Esophagus squamous epithelium (tissue), 5 donors: ENCODE results near the gene GAPDHS. TPM values are rescaled to one million over a fixed set of nuclear protein-coding genes. Genes with fewer than 3 reads are reported as not detected.

ENCODE experiments used
- DNase-seq: peaks from one replicate; lab custom pipeline; 2025; lab: John Stamatoyannopoulos, UW
- H3K27ac ChIP-seq, 4 donors: fragments of 200-600 bp; sonication (generic); one replicate each; pipeline ENCODE4 v1.5.1; 2016 to 2019; ENCODE audit warnings: mild to moderate bottlenecking in 1 of 4
- H3K27me3 ChIP-seq, 4 donors: fragments of 200-600 bp; sonication (generic); 1 replicate in 3 of 4; 2 replicates in 1 of 4; pipeline versions ENCODE4 v1.5.1 to v1.6.0; 2017 to 2021; ENCODE audit warnings: antibody characterized with exemption in 1 of 4
- H3K36me3 ChIP-seq, 3 donors: fragments of 200-600 bp; sonication (generic); one replicate each; pipeline ENCODE4 v1.5.1; 2016 to 2019
- H3K4me1 ChIP-seq, 3 donors: fragments of 200-600 bp; sonication (generic); one replicate each; pipeline ENCODE4 v1.5.1; 2017 to 2019
- H3K4me3 ChIP-seq, 4 donors: fragments of 200-600 bp; sonication (generic); 1 replicate in 3 of 4; 2 replicates in 1 of 4; pipeline ENCODE4 v1.5.1; 2016 to 2019; ENCODE audit warnings: mild to moderate bottlenecking in 2 of 4, moderate library complexity in 1 of 4
- H3K9me3 ChIP-seq, 3 donors: fragments of 200-600 bp; sonication (generic); one replicate each; pipeline ENCODE4 v1.5.1; 2016 to 2019
- POLR2A ChIP-seq, 4 donors: fragments of 450-650 bp; IDR thresholded peaks; one replicate each; pipeline ENCODE4 v1.6.1; 2017; ENCODE audit warnings: antibody characterized with exemption in 4 of 4, mild to moderate bottlenecking in 4 of 4, moderate library complexity in 3 of 4
- WGBS, 2 donors: methylation state at CpG; one replicate each; pipeline ENCODE4 v1.1.5; 2018; 5-methylcytosine and 5-hydroxymethylcytosine counted together
- intact Hi-C: fragments of 100-400 bp; cut with DNase I; formaldehyde crosslinking; loops from one replicate; pipeline ENCODE4 v1.15.0; 2022
- total RNA-seq, 4 donors: library from RNA; depleted of rRNA; stranded (reverse); fragments of >200 nt; gene quantifications; one replicate each; pipeline ENCODE4 v1.1.0, GENCODE V29; 2016
- TF ChIP-seq, protein P1 (sequence below), 6 experiments: fragments of 450-650 bp in 4 of 6; fragments of 200-600 bp in 2 of 6; sonication (generic) in 2 of 6; IDR thresholded peaks; one replicate each; pipeline ENCODE4 v1.5.1; 2016 to 2019; ENCODE audit warnings: antibody characterized with exemption in 6 of 6, mild to moderate bottlenecking in 4 of 6, moderate library complexity in 4 of 6
- donor health status: DM: yes; HTN: yes; CAD: no.

Gene GAPDHS
- total RNA-seq, 4 donors from 2014 or later = not detected

DNA sequence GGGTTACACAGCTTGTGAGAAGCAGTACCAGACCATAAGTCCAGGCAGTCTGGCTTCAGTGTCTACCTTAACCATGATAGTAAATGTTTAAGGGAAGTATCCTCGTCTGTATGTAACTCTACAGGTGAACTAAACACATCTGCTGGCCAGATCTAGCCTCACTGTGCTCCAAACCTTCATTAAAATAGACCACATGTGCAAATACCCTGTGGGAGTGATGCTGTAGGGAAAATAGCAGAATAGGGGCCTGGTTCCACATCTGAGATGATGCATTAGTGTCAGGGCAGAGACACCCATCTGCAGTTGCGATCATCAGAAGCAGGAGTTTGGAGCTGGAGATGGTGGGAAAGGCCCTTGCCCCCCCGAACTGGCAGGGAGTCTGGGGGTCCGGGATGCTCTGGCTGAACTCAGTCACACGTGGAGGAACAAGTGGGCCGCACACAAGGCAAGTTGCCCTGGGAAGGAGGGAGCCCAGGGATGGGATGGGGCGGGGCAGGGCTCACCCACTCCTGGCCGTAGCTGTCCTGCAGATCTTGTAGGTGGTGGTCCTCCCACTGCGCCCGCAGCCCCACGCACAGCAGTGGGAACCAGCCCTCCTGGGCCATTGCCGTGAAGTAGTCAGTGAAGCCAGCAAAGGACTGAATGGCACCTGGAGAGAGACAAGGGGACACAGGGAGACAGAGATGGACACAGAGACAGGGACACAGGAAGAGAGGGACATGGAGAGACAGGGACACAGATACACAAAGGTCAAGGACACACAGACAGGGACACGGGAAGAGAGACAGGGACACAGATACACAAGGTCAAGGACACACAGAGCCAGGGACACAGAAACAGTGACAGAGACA, 19.5 kb downstream of the GAPDHS start:
- H3K27me3 ChIP-seq = peaks cover 0 to 9% (median 0%) of the 10 kb centered on the region in 4 donors
- no peaks in the 10 kb centered on the region for H3K9me3 ChIP-seq
- TF ChIP-seq POLR2A (IDR thresholded peaks at IDR 0.05) = no peak
- TF ChIP-seq, protein P1, sequence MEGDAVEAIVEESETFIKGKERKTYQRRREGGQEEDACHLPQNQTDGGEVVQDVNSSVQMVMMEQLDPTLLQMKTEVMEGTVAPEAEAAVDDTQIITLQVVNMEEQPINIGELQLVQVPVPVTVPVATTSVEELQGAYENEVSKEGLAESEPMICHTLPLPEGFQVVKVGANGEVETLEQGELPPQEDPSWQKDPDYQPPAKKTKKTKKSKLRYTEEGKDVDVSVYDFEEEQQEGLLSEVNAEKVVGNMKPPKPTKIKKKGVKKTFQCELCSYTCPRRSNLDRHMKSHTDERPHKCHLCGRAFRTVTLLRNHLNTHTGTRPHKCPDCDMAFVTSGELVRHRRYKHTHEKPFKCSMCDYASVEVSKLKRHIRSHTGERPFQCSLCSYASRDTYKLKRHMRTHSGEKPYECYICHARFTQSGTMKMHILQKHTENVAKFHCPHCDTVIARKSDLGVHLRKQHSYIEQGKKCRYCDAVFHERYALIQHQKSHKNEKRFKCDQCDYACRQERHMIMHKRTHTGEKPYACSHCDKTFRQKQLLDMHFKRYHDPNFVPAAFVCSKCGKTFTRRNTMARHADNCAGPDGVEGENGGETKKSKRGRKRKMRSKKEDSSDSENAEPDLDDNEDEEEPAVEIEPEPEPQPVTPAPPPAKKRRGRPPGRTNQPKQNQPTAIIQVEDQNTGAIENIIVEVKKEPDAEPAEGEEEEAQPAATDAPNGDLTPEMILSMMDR (IDR thresholded peaks at IDR 0.05) = no peak
- DNase-seq = no peak
- intact Hi-C loops = no loop called here
- no peak overlapping the region for H3K4me3 ChIP-seq
- no peak overlapping the region for H3K27ac ChIP-seq
- WGBS, 2 donors = 53 to 58% methylated on average over 4 to 12 of the region's 13 CpGs
- peaks cover 0 to 27% (median 7%) of the 10 kb centered on the region in 3 donors for H3K36me3 ChIP-seq
- peaks cover 0 to 19% (median 4%) of the 10 kb centered on the region in 3 donors for H3K4me1 ChIP-seq

DNA sequence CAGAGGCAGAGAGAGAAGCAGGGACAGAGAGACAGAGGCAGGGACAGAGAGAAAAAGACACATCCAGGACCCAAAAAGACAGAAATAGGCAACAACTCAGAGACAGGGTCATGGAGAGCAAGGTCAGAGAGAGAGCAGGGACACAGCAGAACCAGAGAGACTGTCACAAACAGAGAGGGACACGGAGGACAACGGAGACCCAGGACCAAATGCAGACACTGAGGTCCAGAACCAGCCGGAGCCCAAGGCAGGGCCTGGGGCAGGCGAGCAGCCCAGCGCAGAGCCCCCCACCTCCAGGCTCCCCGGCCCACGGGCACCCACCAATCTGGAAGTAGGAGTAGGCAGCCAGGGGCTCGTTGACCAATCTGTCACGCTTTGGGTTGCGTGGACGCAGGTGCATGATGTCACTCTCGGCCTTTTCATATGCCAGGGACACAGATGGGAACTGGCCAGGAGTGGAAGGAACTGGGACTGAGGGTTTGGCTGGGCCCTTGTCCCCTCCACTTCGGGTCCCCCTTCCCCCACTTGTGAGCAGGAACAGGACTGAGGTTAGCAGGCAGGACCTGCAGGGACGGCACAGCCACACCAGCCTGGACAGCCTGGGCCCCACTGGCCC, 20.2 kb downstream of the GAPDHS start:
- H3K27me3 ChIP-seq = peaks cover 0 to 16% (median 3%) of the 10 kb centered on the region in 4 donors
- H3K4me1 ChIP-seq = peaks cover 6 to 21% (median 11%) of the 10 kb centered on the region in 3 donors
- intact Hi-C loops = no loop called here
- no peaks in the 10 kb centered on the region for H3K9me3 ChIP-seq
- WGBS, 2 donors = 65% methylated on average over 8 to 11 of the region's 14 CpGs
- H3K36me3 ChIP-seq = peaks cover 0 to 20% (median 7%) of the 10 kb centered on the region in 3 donors
- H3K4me3 ChIP-seq = no peak overlapping the region
- no peak overlapping the region for H3K27ac ChIP-seq
- TF ChIP-seq, protein P1 (IDR thresholded peaks at IDR 0.05) = no peak
- DNase-seq = no peak

DNA sequence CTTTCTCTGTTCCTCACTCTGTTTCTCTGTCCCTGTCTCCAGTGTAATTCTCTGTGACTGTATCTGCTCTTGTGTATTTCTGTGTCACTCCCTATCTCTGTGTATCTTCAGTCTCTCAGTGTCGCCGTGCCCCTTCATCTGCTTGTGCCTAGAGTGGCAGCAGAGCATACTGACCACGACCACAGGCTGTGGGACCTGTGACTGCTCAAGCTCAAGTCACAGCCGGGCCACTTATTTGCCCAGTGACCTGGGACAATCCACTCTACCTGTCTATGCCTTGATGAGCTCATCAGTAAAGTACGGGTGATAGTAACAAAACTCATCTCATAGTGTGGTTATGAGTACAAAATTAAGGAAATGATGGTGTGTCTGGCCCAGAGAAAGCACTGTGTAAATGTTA, 20.8 kb downstream of the GAPDHS start:
- 60 to 62% methylated on average over 5 of the region's 5 CpGs for WGBS, 2 donors
- no peak overlapping the region for H3K4me3 ChIP-seq

GRCh38 chr19:35555301-35556005, 22.2 kb downstream of the GAPDHS start:
- H3K4me1 ChIP-seq = peaks cover 6 to 15% (median 13%) of the 10 kb centered on the region in 3 donors
- H3K27me3 ChIP-seq = peaks cover 0 to 36% (median 4%) of the 10 kb centered on the region in 4 donors
- H3K36me3 ChIP-seq = peaks cover 0 to 11% (median 6%) of the 10 kb centered on the region in 3 donors
- intact Hi-C loops = no loop called here
- TF ChIP-seq, protein P1 (IDR thresholded peaks at IDR 0.05) = no peak
- no peak for TF ChIP-seq POLR2A (IDR thresholded peaks at IDR 0.05)
- H3K4me3 ChIP-seq = no peak overlapping the region
- DNase-seq = no peak
- WGBS, 2 donors = 30 to 68% methylated on average over 5 to 17 of the region's 30 CpGs
- no peaks in the 10 kb centered on the region for H3K9me3 ChIP-seq
- H3K27ac ChIP-seq = no peak overlapping the region

More for the DNA sequence above, 20.8 kb downstream of the GAPDHS start:
- no peak for TF ChIP-seq POLR2A (IDR thresholded peaks at IDR 0.05)
- TF ChIP-seq, protein P1 (IDR thresholded peaks at IDR 0.05) = no peak
- intact Hi-C loops = no loop called here
- no peaks in the 10 kb centered on the region for H3K9me3 ChIP-seq
- DNase-seq = no peak
- no peak overlapping the region for H3K27ac ChIP-seq
- H3K36me3 ChIP-seq = peaks cover 0 to 18% (median 7%) of the 10 kb centered on the region in 3 donors
- H3K27me3 ChIP-seq = peaks cover 0 to 22% (median 4%) of the 10 kb centered on the region in 4 donors
- H3K4me1 ChIP-seq = peaks cover 6 to 18% (median 13%) of the 10 kb centered on the region in 3 donors
